ENCODE results near the gene TCL1A. TPM values are rescaled to one million over a fixed set of nuclear protein-coding genes. Genes with fewer than 3 reads are reported as not detected.

Gene TCL1A
- polyA plus RNA-seq, 1 donor (not counting 4 experiments of a cell fraction or from before 2014, with no cell fraction given), result not detected

GRCh38 chr14:95741781-95742180 lies 27.9 kb upstream of the TCL1A start:
- DNase-seq (ENCODE audit: low read depth, low spot score) (no peak), FAIRE-seq (no peak)
- H3K27ac ChIP-seq (ENCODE audit: control insufficient read depth, insufficient read depth, low read length), result no peak overlapping the region

DNA sequence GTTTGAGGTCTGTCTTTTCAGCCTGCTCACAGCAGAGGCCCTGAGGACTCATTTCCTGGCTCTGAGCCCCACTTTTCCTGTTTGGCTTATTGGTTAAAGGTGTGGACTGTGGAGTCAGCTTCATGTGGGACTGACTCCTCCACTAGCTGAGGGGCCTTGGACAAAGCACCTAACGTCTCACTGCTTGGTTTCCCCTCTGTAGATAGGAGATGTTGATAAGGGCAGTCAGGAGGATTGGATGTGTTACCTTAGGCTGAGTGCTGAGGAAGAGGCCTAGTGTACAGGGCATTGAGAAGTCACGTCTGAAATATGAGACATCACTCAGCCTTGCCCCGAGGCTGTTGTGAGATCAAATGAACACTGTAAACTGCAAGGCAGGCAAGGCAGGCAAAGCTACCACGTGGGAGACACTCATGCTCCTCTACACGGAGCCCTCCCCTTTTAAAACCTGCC lies 27.1 kb upstream of the TCL1A start:
- H2AFZ ChIP-seq (ENCODE audit: control insufficient read depth, low read length), result no peak overlapping the region
- no peaks in the 10 kb centered on the region for H3K4me1 ChIP-seq (ENCODE audit: control insufficient read depth, extremely low read depth, insufficient read depth, low read length)
- no peaks in the 10 kb centered on the region for H3K9me1 ChIP-seq (ENCODE audit: control insufficient read depth, extremely low read depth, insufficient read depth, low read length)
- H3K9ac ChIP-seq (ENCODE audit: control insufficient read depth, extremely low read depth, insufficient read depth, low read length), result no peak overlapping the region
- H4K20me1 ChIP-seq (ENCODE audit: control insufficient read depth, extremely low read depth, insufficient read depth, low read length), result no peaks in the 10 kb centered on the region
- DNase-seq (ENCODE audit: low read depth, low spot score) (no peak), FAIRE-seq (no peak)
- H3K4me3 ChIP-seq (ENCODE audit: control insufficient read depth in 2 of 3, extremely low read depth in 1 of 3, insufficient read depth in 2 of 3, low read depth in 1 of 3, low read length in 3 of 3), result no peak overlapping the region
- H3K36me3 ChIP-seq (ENCODE audit: control insufficient read depth in 2 of 2, extremely low read depth in 1 of 2, insufficient read depth in 2 of 2, low read length in 2 of 2), result no peaks in the 10 kb centered on the region
- TF ChIP-seq EZH2 (IDR thresholded peaks at IDR 0.05; ENCODE audit: low read length) (no peak), CTCF (optimal IDR thresholded peaks at IDR 0.05 in 1 of 3, IDR thresholded peaks at IDR 0.05 in 1 of 3, conservative IDR thresholded peaks at IDR 0.05 in 1 of 3; ENCODE audit: extremely low read depth in 1 of 3, insufficient read depth in 2 of 3, low read length in 3 of 3) (no peak)
- H3K9me3 ChIP-seq (ENCODE audit: control insufficient read depth, low read depth, low read length), result no peaks in the 10 kb centered on the region
- no peak overlapping the region for H3K27ac ChIP-seq (ENCODE audit: control insufficient read depth, insufficient read depth, low read length)
- no peaks in the 10 kb centered on the region for H3K79me2 ChIP-seq (ENCODE audit: control insufficient read depth, insufficient read depth, low read length)
- dilution Hi-C loops (cut with MboI; ENCODE audit: extremely low pct_ligation_motif_present, low sequenced_read_pairs), result no loop called here
- no peaks in the 10 kb centered on the region for H3K27me3 ChIP-seq (ENCODE audit: control insufficient read depth, extremely low read depth, insufficient read depth, low read length)
- no peak overlapping the region for H3K4me2 ChIP-seq (ENCODE audit: control insufficient read depth, extremely low read depth, insufficient read depth, low read depth, low read length)

More at GRCh38 chr14:95741781-95742180, 27.9 kb upstream of the TCL1A start:
- Histone ChIP-seq H3K9ac (ENCODE audit: control insufficient read depth, extremely low read depth, insufficient read depth, low read length) (no peak overlapping the region), H3K36me3 (ENCODE audit: control insufficient read depth in 2 of 2, extremely low read depth in 1 of 2, insufficient read depth in 2 of 2, low read length in 2 of 2) (no peaks in the 10 kb centered on the region), H2AFZ (ENCODE audit: control insufficient read depth, low read length) (no peak overlapping the region), H3K9me3 (ENCODE audit: control insufficient read depth, low read depth, low read length) (no peaks in the 10 kb centered on the region), H3K4me1 (ENCODE audit: control insufficient read depth, extremely low read depth, insufficient read depth, low read length) (no peaks in the 10 kb centered on the region), H3K9me1 (ENCODE audit: control insufficient read depth, extremely low read depth, insufficient read depth, low read length) (no peaks in the 10 kb centered on the region), H3K4me2 (ENCODE audit: control insufficient read depth, extremely low read depth, insufficient read depth, low read depth, low read length) (no peak overlapping the region), H4K20me1 (ENCODE audit: control insufficient read depth, extremely low read depth, insufficient read depth, low read length) (no peaks in the 10 kb centered on the region), H3K79me2 (ENCODE audit: control insufficient read depth, insufficient read depth, low read length) (no peaks in the 10 kb centered on the region), H3K27me3 (ENCODE audit: control insufficient read depth, extremely low read depth, insufficient read depth, low read length) (no peaks in the 10 kb centered on the region), H3K4me3 (ENCODE audit: control insufficient read depth in 2 of 3, extremely low read depth in 1 of 3, insufficient read depth in 2 of 3, low read depth in 1 of 3, low read length in 3 of 3) (no peak overlapping the region)
- TF ChIP-seq EZH2 (IDR thresholded peaks at IDR 0.05; ENCODE audit: low read length) (no peak), CTCF (optimal IDR thresholded peaks at IDR 0.05 in 1 of 3, IDR thresholded peaks at IDR 0.05 in 1 of 3, conservative IDR thresholded peaks at IDR 0.05 in 1 of 3; ENCODE audit: extremely low read depth in 1 of 3, insufficient read depth in 2 of 3, low read length in 3 of 3) (no peak)
- dilution Hi-C loops (cut with MboI; ENCODE audit: extremely low pct_ligation_motif_present, low sequenced_read_pairs), result no loop called here

Data from keratinocyte (primary cell).